Kidney epithelial cell (primary cell): ENCODE results near the gene SHLD1. TPM values are rescaled to one million over a fixed set of nuclear protein-coding genes. Genes with fewer than 3 reads are reported as not detected.
"Not testable (repeated sequence)": the region's sequence is repeated elsewhere in the genome, so short reads cannot be mapped to it uniquely, and the experiment has no call there.

Experiments
- DNase-seq: peaks from one replicate; pipeline ENCODE4 v3.0.0-alpha.2; 2010; ENCODE audit warnings: low read depth
- H3K27me3 ChIP-seq: 2 replicates; pipeline ENCODE4 v1.6.0; 2011; ENCODE audit warnings: low read length; ENCODE audit not compliant: control insufficient read depth, insufficient read depth
- H3K36me3 ChIP-seq: 2 replicates; pipeline ENCODE4 v1.5.1; 2011; ENCODE audit warnings: low read length; ENCODE audit not compliant: control insufficient read depth, insufficient read depth
- H3K4me3 ChIP-seq: 2 replicates; pipeline ENCODE4 v1.5.1; 2011; ENCODE audit warnings: low read depth, mild to moderate bottlenecking, control low read depth, low read length
- CTCF ChIP-seq: IDR thresholded peaks from 2 replicates; pipeline ENCODE4 v1.5.1; 2011; ENCODE audit warnings: mild to moderate bottlenecking, moderate library complexity, low read length, control low read depth, inconsistent platforms; ENCODE audit not compliant: insufficient read depth, poor library complexity, severe bottlenecking
- total RNA-seq: library from RNA; depleted of rRNA; stranded (reverse); fragments of >200 nt; gene quantifications from 2 replicates; pipeline ENCODE4 v1.2.3, GENCODE V29; 2015

Gene SHLD1
- total RNA-seq, 1 donor from 2014 or later = 1.3 TPM

- H3K36me3 ChIP-seq = no peaks in the 10 kb centered on the region
- H3K4me3 ChIP-seq = no peak overlapping the region
- TF ChIP-seq CTCF = no peak
- no peak for DNase-seq
- H3K27me3 ChIP-seq = no peaks in the 10 kb centered on the region
Measured at GRCh38 chr20:5779071-5779900, 29.1 kb downstream of the SHLD1 start.

- no peaks in the 10 kb centered on the region for H3K27me3 ChIP-seq
- no peaks in the 10 kb centered on the region for H3K36me3 ChIP-seq
- no peak for DNase-seq
- TF ChIP-seq CTCF = no peak
- H3K4me3 ChIP-seq = no peak overlapping the region
Measured at GRCh38 chr20:5780846-5781217, 30.6 kb downstream of the SHLD1 start.

- not testable (repeated sequence) for DNase-seq
Measured at GRCh38 chr20:5781367-5781766, 31.2 kb downstream of the SHLD1 start.

GRCh38 chr20:5781798-5782750, 31.9 kb downstream of the SHLD1 start:
- Histone ChIP-seq H3K36me3 (no peaks in the 10 kb centered on the region), H3K27me3 (no peaks in the 10 kb centered on the region), H3K4me3 (no peak overlapping the region)
- no peak for TF ChIP-seq CTCF
- DNase-seq = no peak

More at GRCh38 chr20:5781367-5781766, 31.2 kb downstream of the SHLD1 start:
- not testable (repeated sequence) for H3K27me3 ChIP-seq, H3K4me3 ChIP-seq, H3K36me3 ChIP-seq

GRCh38 chr20:5784735-5785134, 34.5 kb downstream of the SHLD1 start:
- H3K4me3 ChIP-seq = no peak overlapping the region
- TF ChIP-seq CTCF = no peak
- no peaks in the 10 kb centered on the region for H3K27me3 ChIP-seq
- no peak for DNase-seq
- no peaks in the 10 kb centered on the region for H3K36me3 ChIP-seq

GRCh38 chr20:5785146-5785545, 34.9 kb downstream of the SHLD1 start:
- Histone ChIP-seq H3K36me3 (no peaks in the 10 kb centered on the region), H3K4me3 (no peak overlapping the region), H3K27me3 (no peaks in the 10 kb centered on the region)
- DNase-seq = no peak
- no peak for TF ChIP-seq CTCF
